ENCODE results near the gene CCND1. TPM values are rescaled to one million over a fixed set of nuclear protein-coding genes. Genes with fewer than 3 reads are reported as not detected.

Gene CCND1
- total and polyA plus RNA-seq, 10 of the 15 experiments (the other 5 are each of a cell fraction or from before 2014, with no cell fraction given), result 0.09 to 6.6 (median 0.59) TPM; not detected in 2

DNA sequence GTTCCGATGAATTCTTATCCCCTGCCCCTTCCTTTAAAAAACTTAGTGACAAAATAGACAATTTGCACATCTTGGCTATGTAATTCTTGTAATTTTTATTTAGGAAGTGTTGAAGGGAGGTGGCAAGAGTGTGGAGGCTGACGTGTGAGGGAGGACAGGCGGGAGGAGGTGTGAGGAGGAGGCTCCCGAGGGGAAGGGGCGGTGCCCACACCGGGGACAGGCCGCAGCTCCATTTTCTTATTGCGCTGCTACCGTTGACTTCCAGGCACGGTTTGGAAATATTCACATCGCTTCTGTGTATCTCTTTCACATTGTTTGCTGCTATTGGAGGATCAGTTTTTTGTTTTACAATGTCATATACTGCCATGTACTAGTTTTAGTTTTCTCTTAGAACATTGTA, 12.0 kb downstream of the CCND1 start:
- in situ Hi-C loops (cut with MboI), result no loop called here
- ChIA-PET RAD21 (ENCODE audit: unreplicated experiment) (no interaction called here), POLR2A (no interaction called here), CTCF (interaction anchor here (1.6 kb wide), 1 partner anchor 17 kb away, joined by 4 read pairs; no protein-coding TSS in a partner anchor), SMC1A (ENCODE audit: uncharacterized antibody, unreplicated experiment) (no interaction called here)
- BruUV-seq (replicated peaks), result no TSS peak
- no peak for DNase-seq (ENCODE audit: low read depth, low spot score)
- WGBS (ENCODE audit: insufficient coverage, insufficient replicate concordance, low lambda C conversion rate, missing lambda C conversion rate), result 70% methylated on average over 11 of the region's 11 CpGs
- H3K9me3 ChIP-seq (replicated peaks; ENCODE audit: control insufficient read depth, insufficient read depth, low read length), result no peaks in the 10 kb centered on the region; the same call in 2 of the 3 replicates
- H3K27me3 ChIP-seq (replicated peaks in 1 of 2; ENCODE audit: control insufficient read depth in 2 of 2, insufficient read depth in 2 of 2, low read length in 1 of 2), result no peaks in the 10 kb centered on the region
- no peak overlapping the region for H2AFZ ChIP-seq (ENCODE audit: control insufficient read depth, low read depth, low read length)
- H4K20me1 ChIP-seq (ENCODE audit: control insufficient read depth, insufficient read depth), result no peaks in the 10 kb centered on the region
- no peak for ATAC-seq
- H3K4me2 ChIP-seq (ENCODE audit: control insufficient read depth, insufficient read depth), result no peak overlapping the region
- intact Hi-C loops (cut with micrococcal nuclease; ENCODE audit: unreplicated experiment), result no loop called here
- no peak overlapping the region for H3K4me3 ChIP-seq
- H3K4me1 ChIP-seq (ENCODE audit: control insufficient read depth, insufficient read depth, low read length), result no peaks in the 10 kb centered on the region
- no peaks in the 10 kb centered on the region for H3K36me3 ChIP-seq (ENCODE audit: control insufficient read depth in 2 of 2, insufficient read depth in 2 of 2, low read length in 1 of 2)
- H3K27ac ChIP-seq (ENCODE audit: control insufficient read depth, insufficient read depth), result no peak overlapping the region
- no peaks in the 10 kb centered on the region for H3K79me2 ChIP-seq (ENCODE audit: control insufficient read depth, insufficient read depth, low read length)
- FAIRE-seq, result no peak
- H3K9ac ChIP-seq (ENCODE audit: control insufficient read depth, insufficient read depth, low read length), result no peak overlapping the region
- TF ChIP-seq, protein P1, sequence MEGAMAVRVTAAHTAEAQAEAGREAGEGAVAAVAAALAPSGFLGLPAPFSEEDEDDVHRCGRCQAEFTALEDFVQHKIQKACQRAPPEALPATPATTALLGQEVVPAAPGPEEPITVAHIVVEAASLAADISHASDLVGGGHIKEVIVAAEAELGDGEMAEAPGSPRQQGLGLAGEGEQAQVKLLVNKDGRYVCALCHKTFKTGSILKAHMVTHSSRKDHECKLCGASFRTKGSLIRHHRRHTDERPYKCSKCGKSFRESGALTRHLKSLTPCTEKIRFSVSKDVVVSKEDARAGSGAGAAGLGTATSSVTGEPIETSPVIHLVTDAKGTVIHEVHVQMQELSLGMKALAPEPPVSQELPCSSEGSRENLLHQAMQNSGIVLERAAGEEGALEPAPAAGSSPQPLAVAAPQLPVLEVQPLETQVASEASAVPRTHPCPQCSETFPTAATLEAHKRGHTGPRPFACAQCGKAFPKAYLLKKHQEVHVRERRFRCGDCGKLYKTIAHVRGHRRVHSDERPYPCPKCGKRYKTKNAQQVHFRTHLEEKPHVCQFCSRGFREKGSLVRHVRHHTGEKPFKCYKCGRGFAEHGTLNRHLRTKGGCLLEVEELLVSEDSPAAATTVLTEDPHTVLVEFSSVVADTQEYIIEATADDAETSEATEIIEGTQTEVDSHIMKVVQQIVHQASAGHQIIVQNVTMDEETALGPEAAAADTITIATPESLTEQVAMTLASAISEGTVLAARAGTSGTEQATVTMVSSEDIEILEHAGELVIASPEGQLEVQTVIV (IDR thresholded peaks at IDR 0.05; ENCODE audit: borderline replicate concordance, partially characterized antibody), result no peak
- TF ChIP-seq, protein P2, sequence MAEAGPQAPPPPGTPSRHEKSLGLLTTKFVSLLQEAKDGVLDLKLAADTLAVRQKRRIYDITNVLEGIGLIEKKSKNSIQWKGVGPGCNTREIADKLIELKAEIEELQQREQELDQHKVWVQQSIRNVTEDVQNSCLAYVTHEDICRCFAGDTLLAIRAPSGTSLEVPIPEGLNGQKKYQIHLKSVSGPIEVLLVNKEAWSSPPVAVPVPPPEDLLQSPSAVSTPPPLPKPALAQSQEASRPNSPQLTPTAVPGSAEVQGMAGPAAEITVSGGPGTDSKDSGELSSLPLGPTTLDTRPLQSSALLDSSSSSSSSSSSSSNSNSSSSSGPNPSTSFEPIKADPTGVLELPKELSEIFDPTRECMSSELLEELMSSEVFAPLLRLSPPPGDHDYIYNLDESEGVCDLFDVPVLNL (IDR thresholded peaks at IDR 0.05; ENCODE audit: low read depth, low read length), result no peak
- TF ChIP-seq, protein P3, sequence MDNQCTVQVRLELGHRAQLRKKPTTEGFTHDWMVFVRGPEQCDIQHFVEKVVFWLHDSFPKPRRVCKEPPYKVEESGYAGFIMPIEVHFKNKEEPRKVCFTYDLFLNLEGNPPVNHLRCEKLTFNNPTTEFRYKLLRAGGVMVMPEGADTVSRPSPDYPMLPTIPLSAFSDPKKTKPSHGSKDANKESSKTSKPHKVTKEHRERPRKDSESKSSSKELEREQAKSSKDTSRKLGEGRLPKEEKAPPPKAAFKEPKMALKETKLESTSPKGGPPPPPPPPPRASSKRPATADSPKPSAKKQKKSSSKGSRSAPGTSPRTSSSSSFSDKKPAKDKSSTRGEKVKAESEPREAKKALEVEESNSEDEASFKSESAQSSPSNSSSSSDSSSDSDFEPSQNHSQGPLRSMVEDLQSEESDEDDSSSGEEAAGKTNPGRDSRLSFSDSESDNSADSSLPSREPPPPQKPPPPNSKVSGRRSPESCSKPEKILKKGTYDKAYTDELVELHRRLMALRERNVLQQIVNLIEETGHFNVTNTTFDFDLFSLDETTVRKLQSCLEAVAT (IDR thresholded peaks at IDR 0.05), result no peak
- TF ChIP-seq, protein P4, sequence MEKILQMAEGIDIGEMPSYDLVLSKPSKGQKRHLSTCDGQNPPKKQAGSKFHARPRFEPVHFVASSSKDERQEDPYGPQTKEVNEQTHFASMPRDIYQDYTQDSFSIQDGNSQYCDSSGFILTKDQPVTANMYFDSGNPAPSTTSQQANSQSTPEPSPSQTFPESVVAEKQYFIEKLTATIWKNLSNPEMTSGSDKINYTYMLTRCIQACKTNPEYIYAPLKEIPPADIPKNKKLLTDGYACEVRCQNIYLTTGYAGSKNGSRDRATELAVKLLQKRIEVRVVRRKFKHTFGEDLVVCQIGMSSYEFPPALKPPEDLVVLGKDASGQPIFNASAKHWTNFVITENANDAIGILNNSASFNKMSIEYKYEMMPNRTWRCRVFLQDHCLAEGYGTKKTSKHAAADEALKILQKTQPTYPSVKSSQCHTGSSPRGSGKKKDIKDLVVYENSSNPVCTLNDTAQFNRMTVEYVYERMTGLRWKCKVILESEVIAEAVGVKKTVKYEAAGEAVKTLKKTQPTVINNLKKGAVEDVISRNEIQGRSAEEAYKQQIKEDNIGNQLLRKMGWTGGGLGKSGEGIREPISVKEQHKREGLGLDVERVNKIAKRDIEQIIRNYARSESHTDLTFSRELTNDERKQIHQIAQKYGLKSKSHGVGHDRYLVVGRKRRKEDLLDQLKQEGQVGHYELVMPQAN (conservative IDR thresholded peaks at IDR 0.05), result no peak
- TF ChIP-seq NR2C1 (IDR thresholded peaks at IDR 0.05), result no peak
- no peak for TF ChIP-seq RELA (IDR thresholded peaks at IDR 0.05; ENCODE audit: borderline replicate concordance, partially characterized antibody)
- TF ChIP-seq POU2F2 (IDR thresholded peaks at IDR 0.05; ENCODE audit: borderline replicate concordance, low read depth, low read length), result no peak
- no peak for TF ChIP-seq FOXM1 (IDR thresholded peaks at IDR 0.05; ENCODE audit: low read depth, low read length)
- TF ChIP-seq PML (IDR thresholded peaks at IDR 0.05; ENCODE audit: low read length), result no peak
- no peak for TF ChIP-seq SREBF1 (IDR thresholded peaks at IDR 0.05; ENCODE audit: low read length)
- TF ChIP-seq, protein P5, sequence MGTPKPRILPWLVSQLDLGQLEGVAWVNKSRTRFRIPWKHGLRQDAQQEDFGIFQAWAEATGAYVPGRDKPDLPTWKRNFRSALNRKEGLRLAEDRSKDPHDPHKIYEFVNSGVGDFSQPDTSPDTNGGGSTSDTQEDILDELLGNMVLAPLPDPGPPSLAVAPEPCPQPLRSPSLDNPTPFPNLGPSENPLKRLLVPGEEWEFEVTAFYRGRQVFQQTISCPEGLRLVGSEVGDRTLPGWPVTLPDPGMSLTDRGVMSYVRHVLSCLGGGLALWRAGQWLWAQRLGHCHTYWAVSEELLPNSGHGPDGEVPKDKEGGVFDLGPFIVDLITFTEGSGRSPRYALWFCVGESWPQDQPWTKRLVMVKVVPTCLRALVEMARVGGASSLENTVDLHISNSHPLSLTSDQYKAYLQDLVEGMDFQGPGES (IDR thresholded peaks at IDR 0.05), result no peak
- no peak for TF ChIP-seq STAT3 (IDR thresholded peaks at IDR 0.05; ENCODE audit: low read depth, low read length)
- TF ChIP-seq, protein P6, sequence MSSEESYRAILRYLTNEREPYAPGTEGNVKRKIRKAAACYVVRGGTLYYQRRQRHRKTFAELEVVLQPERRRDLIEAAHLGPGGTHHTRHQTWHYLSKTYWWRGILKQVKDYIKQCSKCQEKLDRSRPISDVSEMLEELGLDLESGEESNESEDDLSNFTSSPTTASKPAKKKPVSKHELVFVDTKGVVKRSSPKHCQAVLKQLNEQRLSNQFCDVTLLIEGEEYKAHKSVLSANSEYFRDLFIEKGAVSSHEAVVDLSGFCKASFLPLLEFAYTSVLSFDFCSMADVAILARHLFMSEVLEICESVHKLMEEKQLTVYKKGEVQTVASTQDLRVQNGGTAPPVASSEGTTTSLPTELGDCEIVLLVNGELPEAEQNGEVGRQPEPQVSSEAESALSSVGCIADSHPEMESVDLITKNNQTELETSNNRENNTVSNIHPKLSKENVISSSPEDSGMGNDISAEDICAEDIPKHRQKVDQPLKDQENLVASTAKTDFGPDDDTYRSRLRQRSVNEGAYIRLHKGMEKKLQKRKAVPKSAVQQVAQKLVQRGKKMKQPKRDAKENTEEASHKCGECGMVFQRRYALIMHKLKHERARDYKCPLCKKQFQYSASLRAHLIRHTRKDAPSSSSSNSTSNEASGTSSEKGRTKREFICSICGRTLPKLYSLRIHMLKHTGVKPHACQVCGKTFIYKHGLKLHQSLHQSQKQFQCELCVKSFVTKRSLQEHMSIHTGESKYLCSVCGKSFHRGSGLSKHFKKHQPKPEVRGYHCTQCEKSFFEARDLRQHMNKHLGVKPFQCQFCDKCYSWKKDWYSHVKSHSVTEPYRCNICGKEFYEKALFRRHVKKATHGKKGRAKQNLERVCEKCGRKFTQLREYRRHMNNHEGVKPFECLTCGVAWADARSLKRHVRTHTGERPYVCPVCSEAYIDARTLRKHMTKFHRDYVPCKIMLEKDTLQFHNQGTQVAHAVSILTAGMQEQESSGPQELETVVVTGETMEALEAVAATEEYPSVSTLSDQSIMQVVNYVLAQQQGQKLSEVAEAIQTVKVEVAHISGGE (CRISPR knock-in tag; IDR thresholded peaks at IDR 0.05), result no peak
